ENCODE data around the gene FLNB.

FLNB gene

GRCh38 chr3:58164199-58164879 is 156.1 kb downstream of the FLNB start:
- DNase-seq (ENCODE audit: low read depth in 2 of 2): no peak

GRCh38 chr3:58164906-58165821 is 156.9 kb downstream of the FLNB start:
- DNase-seq (ENCODE audit: low read depth in 2 of 2): no peak

- peak; percentile 64 to 72 for DNase-seq (ENCODE audit: low read depth in 2 of 2)
These were observed 159.5 kb downstream of the FLNB start for GRCh38 chr3:58167431-58168351.

- no peak for DNase-seq (ENCODE audit: low read depth in 2 of 2)
These were observed 160.3 kb downstream of the FLNB start for GRCh38 chr3:58168498-58168897.

GRCh38 chr3:58169371-58169770 is 161.1 kb downstream of the FLNB start:
- no peak for DNase-seq (ENCODE audit: low read depth in 2 of 2)

GRCh38 chr3:58170376-58170775 is 162.2 kb downstream of the FLNB start:
- no peak for DNase-seq (ENCODE audit: low read depth in 2 of 2)

- DNase-seq (ENCODE audit: low read depth in 2 of 2): no peak
These were observed 162.9 kb downstream of the FLNB start for GRCh38 chr3:58171126-58171525.

GRCh38 chr3:58173029-58173668 is 164.9 kb downstream of the FLNB start:
- DNase-seq (ENCODE audit: low read depth in 2 of 2): no peak

GRCh38 chr3:58173669-58174398 is 165.6 kb downstream of the FLNB start:
- no peak for DNase-seq (ENCODE audit: low read depth in 2 of 2)

GRCh38 chr3:58175187-58175436 is 166.9 kb downstream of the FLNB start:
- DNase-seq (ENCODE audit: low read depth in 2 of 2): no peak

- DNase-seq (ENCODE audit: low read depth in 2 of 2): no peak
These were observed 167.4 kb downstream of the FLNB start for GRCh38 chr3:58175437-58176184.

GRCh38 chr3:58176185-58176530 is 167.9 kb downstream of the FLNB start:
- DNase-seq (ENCODE audit: low read depth in 2 of 2): no peak

GRCh38 chr3:58176827-58177489 is 168.7 kb downstream of the FLNB start:
- DNase-seq (ENCODE audit: low read depth in 2 of 2): no peak

GRCh38 chr3:58177747-58178527 is 169.7 kb downstream of the FLNB start:
- DNase-seq (ENCODE audit: low read depth in 2 of 2): peak; percentile 87 to 95

- no peak for DNase-seq (ENCODE audit: low read depth in 2 of 2)
These were observed 170.5 kb downstream of the FLNB start for GRCh38 chr3:58178528-58179234.

GRCh38 chr3:58179235-58180098 is 171.2 kb downstream of the FLNB start:
- no peak for DNase-seq (ENCODE audit: low read depth in 2 of 2)

GRCh38 chr3:58180099-58180880 is 172.1 kb downstream of the FLNB start:
- DNase-seq (ENCODE audit: low read depth in 2 of 2): no peak
